ENCODE data around the gene PTGES2. TPM values are rescaled to one million over a fixed set of nuclear protein-coding genes. Genes with fewer than 3 reads are reported as not detected.

PTGES2 gene
- total RNA-seq, 3 donors from 2014 or later (not counting 1 experiment from before 2014, with no cell fraction given): 43.4 to 57.0 (median 53.3) TPM

DNA sequence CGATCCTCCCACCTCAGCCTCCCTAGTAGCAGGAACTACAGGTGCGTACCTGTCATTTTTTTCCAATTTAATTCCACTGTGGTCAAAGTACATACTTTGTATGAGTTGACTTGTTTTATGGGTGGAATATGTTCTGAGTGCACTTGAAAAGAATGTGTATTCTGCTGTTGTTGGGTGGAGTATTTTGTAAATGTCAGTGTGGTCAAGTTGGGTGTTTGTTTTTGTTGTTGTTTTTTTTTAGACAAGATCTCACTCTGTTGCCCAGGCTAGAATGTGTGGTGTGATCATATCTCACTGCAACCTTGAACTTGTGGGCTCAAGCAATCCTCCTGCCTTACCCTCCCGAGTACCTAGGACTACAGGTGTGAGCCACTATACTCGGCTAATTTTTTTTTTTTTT is 41.6 kb downstream of the PTGES2 start:
- WGBS (ENCODE audit: insufficient coverage): 66% methylated on average over 3 of the region's 4 CpGs
- Histone ChIP-seq H3K4me3 (ENCODE audit: low read length) (no peak overlapping the region), H3K27ac (ENCODE audit: low read length) (no peak overlapping the region), H3K36me3 (ENCODE audit: control insufficient read depth, insufficient read depth, low read length) (no peaks in the 10 kb centered on the region), H3K4me1 (ENCODE audit: control insufficient read depth, insufficient read depth, low read length) (no peaks in the 10 kb centered on the region), H3K27me3 (ENCODE audit: control insufficient read depth, insufficient read depth, low read length) (no peaks in the 10 kb centered on the region), H3K9me3 (ENCODE audit: control insufficient read depth, insufficient read depth, low read length) (no peaks in the 10 kb centered on the region)
- no peak for DNase-seq
- Mint-ChIP-seq H3K9me3 (no peaks in the 10 kb centered on the region), H3K36me3 (no peaks in the 10 kb centered on the region), H3K27me3 (ENCODE audit: low read depth in 2 of 2) (no peaks in the 10 kb centered on the region), H3K27ac (no peak overlapping the region), H3K4me1 (peaks cover 31 to 51% of the 10 kb centered on the region in 2 donors), H3K4me3 (no peak overlapping the region)
- intact Hi-C loops (cut with micrococcal nuclease): no loop called here
- no peak for ATAC-seq
- no peak for TF ChIP-seq CTCF (IDR thresholded peaks at IDR 0.05)

GRCh38 chr9:128084746-128085145 is 42.8 kb downstream of the PTGES2 start:
- H3K27me3 ChIP-seq (ENCODE audit: control insufficient read depth, insufficient read depth, low read length): no peaks in the 10 kb centered on the region
- H3K4me3 Mint-ChIP-seq: no peak overlapping the region
- H3K27ac ChIP-seq (ENCODE audit: low read length): no peak overlapping the region
- no peak for TF ChIP-seq CTCF (IDR thresholded peaks at IDR 0.05)
- ATAC-seq (no peak), DNase-seq (no peak)
- no peaks in the 10 kb centered on the region for H3K9me3 ChIP-seq (ENCODE audit: control insufficient read depth, insufficient read depth, low read length)
- H3K36me3 Mint-ChIP-seq: no peaks in the 10 kb centered on the region
- no peaks in the 10 kb centered on the region for H3K36me3 ChIP-seq (ENCODE audit: control insufficient read depth, insufficient read depth, low read length)
- no peaks in the 10 kb centered on the region for H3K27me3 Mint-ChIP-seq (ENCODE audit: low read depth in 2 of 2)
- peak overlapping the region; percentile 53 to 72 for H3K27ac Mint-ChIP-seq
- no peaks in the 10 kb centered on the region for H3K9me3 Mint-ChIP-seq
- no peaks in the 10 kb centered on the region for H3K4me1 ChIP-seq (ENCODE audit: control insufficient read depth, insufficient read depth, low read length)
- intact Hi-C loops (cut with micrococcal nuclease): no loop called here
- H3K4me3 ChIP-seq (ENCODE audit: low read length): no peak overlapping the region
- H3K4me1 Mint-ChIP-seq: peaks cover 31 to 51% of the 10 kb centered on the region in 2 donors
- 100% methylated on average over 2 of the region's 4 CpGs for WGBS (ENCODE audit: insufficient coverage)

- H3K36me3 Mint-ChIP-seq: no peaks in the 10 kb centered on the region
- no peaks in the 10 kb centered on the region for H3K27me3 Mint-ChIP-seq (ENCODE audit: low read depth in 2 of 2)
- H3K4me1 Mint-ChIP-seq: peaks cover 34 to 46% of the 10 kb centered on the region in 2 donors
- H3K27me3 ChIP-seq (ENCODE audit: control insufficient read depth, insufficient read depth, low read length): no peaks in the 10 kb centered on the region
- H3K4me1 ChIP-seq (ENCODE audit: control insufficient read depth, insufficient read depth, low read length): peaks cover 7% of the 10 kb centered on the region
- H3K9me3 Mint-ChIP-seq: no peaks in the 10 kb centered on the region
- no peaks in the 10 kb centered on the region for H3K9me3 ChIP-seq (ENCODE audit: control insufficient read depth, insufficient read depth, low read length)
- DNase-seq (no peak), ATAC-seq (no peak)
- intact Hi-C loops (cut with micrococcal nuclease): no loop called here
- TF ChIP-seq CTCF (IDR thresholded peaks at IDR 0.05): no peak
- peak overlapping the region in 1 of 2 donors; percentile 50 for H3K27ac Mint-ChIP-seq
- no peak overlapping the region for H3K27ac ChIP-seq (ENCODE audit: low read length)
- H3K36me3 ChIP-seq (ENCODE audit: control insufficient read depth, insufficient read depth, low read length): no peaks in the 10 kb centered on the region
- H3K4me3 ChIP-seq (ENCODE audit: low read length): no peak overlapping the region
- WGBS (ENCODE audit: insufficient coverage): 70% methylated on average over 6 of the region's 7 CpGs
- no peak overlapping the region for H3K4me3 Mint-ChIP-seq
Observed at GRCh38 chr9:128082151-128082550, 45.4 kb downstream of the PTGES2 start.

- Histone ChIP-seq H3K9me3 (ENCODE audit: control insufficient read depth, insufficient read depth, low read length) (no peaks in the 10 kb centered on the region), H3K4me3 (ENCODE audit: low read length) (no peak overlapping the region), H3K4me1 (ENCODE audit: control insufficient read depth, insufficient read depth, low read length) (peaks cover 7% of the 10 kb centered on the region), H3K36me3 (ENCODE audit: control insufficient read depth, insufficient read depth, low read length) (no peaks in the 10 kb centered on the region), H3K27me3 (ENCODE audit: control insufficient read depth, insufficient read depth, low read length) (no peaks in the 10 kb centered on the region), H3K27ac (ENCODE audit: low read length) (no peak overlapping the region)
- H3K9me3 Mint-ChIP-seq: no peaks in the 10 kb centered on the region
- ATAC-seq (no peak), DNase-seq (no peak)
- H3K4me1 Mint-ChIP-seq: peaks cover 35 to 49% of the 10 kb centered on the region in 2 donors
- peak overlapping the region; percentile 44 to 50 for H3K27ac Mint-ChIP-seq
- H3K4me3 Mint-ChIP-seq: no peak overlapping the region
- no peaks in the 10 kb centered on the region for H3K36me3 Mint-ChIP-seq
- no peaks in the 10 kb centered on the region for H3K27me3 Mint-ChIP-seq (ENCODE audit: low read depth in 2 of 2)
- no peak for TF ChIP-seq CTCF (IDR thresholded peaks at IDR 0.05)
- 90% methylated on average over 3 of the region's 3 CpGs for WGBS (ENCODE audit: insufficient coverage)
- intact Hi-C loops (cut with micrococcal nuclease): no loop called here
Observed at GRCh38 chr9:128081056-128081455, 46.5 kb downstream of the PTGES2 start.
